ENCODE data around the gene LCE3A. TPM values are rescaled to one million over a fixed set of nuclear protein-coding genes. Genes with fewer than 3 reads are reported as not detected.

Gene LCE3A
- polyA plus RNA-seq, 2 of the 4 experiments (the other 2 are of a cell fraction) = not detected

DNA sequence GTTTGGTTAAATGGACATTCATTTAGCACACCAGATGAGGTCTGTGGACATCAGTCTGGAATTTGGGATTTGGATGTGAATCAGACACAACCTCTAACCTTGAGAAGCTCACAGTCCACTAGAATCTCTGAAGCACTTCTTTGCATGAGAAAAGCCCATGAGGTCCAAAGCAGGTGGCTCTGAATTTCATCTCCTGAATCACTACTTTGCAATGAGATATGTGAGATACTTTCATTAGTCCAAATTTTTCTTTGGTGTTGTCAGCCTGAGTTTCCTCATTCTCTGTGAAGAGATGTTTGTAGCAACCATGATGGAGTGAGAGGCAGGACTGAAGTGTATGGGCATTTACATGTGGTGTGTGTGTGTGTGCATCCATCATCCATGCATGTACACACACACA lies 23.8 kb upstream of the LCE3A start:
- POLR2A ChIA-PET = no interaction called here
- CTCF ChIA-PET = interaction anchor here (1.2 to 6.7 kb wide), 2 partner anchors 8 to 63 kb away, joined by 3 to 34 read pairs; no protein-coding TSS in a partner anchor
- H3K9me3 ChIP-seq = no peaks in the 10 kb centered on the region
- no peak overlapping the region for H3K4me2 ChIP-seq
- FAIRE-seq = no peak
- H3K4me1 ChIP-seq = no peaks in the 10 kb centered on the region
- H3K4me3 ChIP-seq = no peak overlapping the region
- TF ChIP-seq CHD4 (IDR thresholded peaks at IDR 0.05; ENCODE audit: borderline replicate concordance) (no peak), FOXS1 (CRISPR knock-in tag; IDR thresholded peaks at IDR 0.05) (no peak), FOSB (CRISPR knock-in tag; IDR thresholded peaks at IDR 0.05) (no peak)
- H3K27ac ChIP-seq = no peak overlapping the region
- no peak for DNase-seq (ENCODE audit: low read depth in 1 of 2, low spot score in 1 of 2)
- ATAC-seq = no peak

DNA sequence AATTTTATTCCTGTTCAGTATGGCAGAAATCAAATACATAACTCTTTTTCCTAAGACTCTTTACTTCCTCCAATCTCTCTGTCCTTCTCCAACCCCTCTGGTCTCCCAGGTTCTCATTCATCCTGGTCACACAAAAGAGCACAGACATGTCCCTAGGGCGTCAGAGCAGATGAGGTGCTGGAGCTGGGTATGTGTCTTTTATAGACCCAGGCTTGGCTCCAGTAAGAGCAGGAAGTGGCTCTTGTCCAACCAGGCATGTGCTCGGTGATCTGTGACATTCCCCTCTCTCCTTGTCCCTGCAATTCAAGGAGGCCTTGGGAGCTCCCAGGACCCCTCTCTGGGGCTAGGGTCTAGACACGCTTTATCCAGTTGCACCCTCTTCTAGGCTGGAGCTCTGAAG lies 22.2 kb upstream of the LCE3A start:
- WGBS (ENCODE audit: missing lambda C conversion rate) = 9% methylated on average over 3 of the region's 3 CpGs
- H3K9me3 ChIP-seq = no peaks in the 10 kb centered on the region
- ChIA-PET CTCF (interaction anchor here (0.9 to 6.7 kb wide), 3 partner anchors 9 to 22 kb away, joined by 3 to 34 read pairs (median 3); partner anchors contain the start of genes LCE2D and LCE3A), POLR2A (no interaction called here)
- no peak overlapping the region for H3K27ac ChIP-seq
- no peak overlapping the region for H3K4me2 ChIP-seq
- DNase-seq (ENCODE audit: low read depth in 1 of 2, low spot score in 1 of 2) (no peak), ATAC-seq (no peak), FAIRE-seq (no peak)
- TF ChIP-seq RARB (CRISPR knock-in tag; IDR thresholded peaks at IDR 0.05) (no peak), NFE2L2 (conservative IDR thresholded peaks at IDR 0.05; ENCODE audit: low read length) (no peak), MAZ (IDR thresholded peaks at IDR 0.05; ENCODE audit: borderline replicate concordance, low read depth, low read length) (no peak), HOXB5 (CRISPR knock-in tag; IDR thresholded peaks at IDR 0.05) (no peak), CBX8 (IDR thresholded peaks at IDR 0.05) (no peak), TFCP2L1 (CRISPR knock-in tag; IDR thresholded peaks at IDR 0.05) (no peak), KDM1A (IDR thresholded peaks at IDR 0.05; ENCODE audit: low read depth) (no peak), EHMT2 (IDR thresholded peaks at IDR 0.05; ENCODE audit: low read depth) (no peak), CEBPB (IDR thresholded peaks at IDR 0.05) (no peak), NR3C1 (IDR thresholded peaks at IDR 0.05) (no peak), SMC3 (IDR thresholded peaks at IDR 0.05) (no peak), HDAC2 (IDR thresholded peaks at IDR 0.05) (no peak)
- TF ChIP-seq, protein P1, sequence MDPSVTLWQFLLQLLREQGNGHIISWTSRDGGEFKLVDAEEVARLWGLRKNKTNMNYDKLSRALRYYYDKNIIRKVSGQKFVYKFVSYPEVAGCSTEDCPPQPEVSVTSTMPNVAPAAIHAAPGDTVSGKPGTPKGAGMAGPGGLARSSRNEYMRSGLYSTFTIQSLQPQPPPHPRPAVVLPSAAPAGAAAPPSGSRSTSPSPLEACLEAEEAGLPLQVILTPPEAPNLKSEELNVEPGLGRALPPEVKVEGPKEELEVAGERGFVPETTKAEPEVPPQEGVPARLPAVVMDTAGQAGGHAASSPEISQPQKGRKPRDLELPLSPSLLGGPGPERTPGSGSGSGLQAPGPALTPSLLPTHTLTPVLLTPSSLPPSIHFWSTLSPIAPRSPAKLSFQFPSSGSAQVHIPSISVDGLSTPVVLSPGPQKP (IDR thresholded peaks at IDR 0.05; ENCODE audit: low read depth, low read length) = no peak
- TF ChIP-seq, protein P2, sequence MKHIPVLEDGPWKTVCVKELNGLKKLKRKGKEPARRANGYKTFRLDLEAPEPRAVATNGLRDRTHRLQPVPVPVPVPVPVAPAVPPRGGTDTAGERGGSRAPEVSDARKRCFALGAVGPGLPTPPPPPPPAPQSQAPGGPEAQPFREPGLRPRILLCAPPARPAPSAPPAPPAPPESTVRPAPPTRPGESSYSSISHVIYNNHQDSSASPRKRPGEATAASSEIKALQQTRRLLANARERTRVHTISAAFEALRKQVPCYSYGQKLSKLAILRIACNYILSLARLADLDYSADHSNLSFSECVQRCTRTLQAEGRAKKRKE (CRISPR knock-in tag; IDR thresholded peaks at IDR 0.05; ENCODE audit: low read depth) = no peak
- TF ChIP-seq, protein P3, sequence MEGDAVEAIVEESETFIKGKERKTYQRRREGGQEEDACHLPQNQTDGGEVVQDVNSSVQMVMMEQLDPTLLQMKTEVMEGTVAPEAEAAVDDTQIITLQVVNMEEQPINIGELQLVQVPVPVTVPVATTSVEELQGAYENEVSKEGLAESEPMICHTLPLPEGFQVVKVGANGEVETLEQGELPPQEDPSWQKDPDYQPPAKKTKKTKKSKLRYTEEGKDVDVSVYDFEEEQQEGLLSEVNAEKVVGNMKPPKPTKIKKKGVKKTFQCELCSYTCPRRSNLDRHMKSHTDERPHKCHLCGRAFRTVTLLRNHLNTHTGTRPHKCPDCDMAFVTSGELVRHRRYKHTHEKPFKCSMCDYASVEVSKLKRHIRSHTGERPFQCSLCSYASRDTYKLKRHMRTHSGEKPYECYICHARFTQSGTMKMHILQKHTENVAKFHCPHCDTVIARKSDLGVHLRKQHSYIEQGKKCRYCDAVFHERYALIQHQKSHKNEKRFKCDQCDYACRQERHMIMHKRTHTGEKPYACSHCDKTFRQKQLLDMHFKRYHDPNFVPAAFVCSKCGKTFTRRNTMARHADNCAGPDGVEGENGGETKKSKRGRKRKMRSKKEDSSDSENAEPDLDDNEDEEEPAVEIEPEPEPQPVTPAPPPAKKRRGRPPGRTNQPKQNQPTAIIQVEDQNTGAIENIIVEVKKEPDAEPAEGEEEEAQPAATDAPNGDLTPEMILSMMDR (IDR thresholded peaks at IDR 0.05) = no peak
- no peak overlapping the region for H3K4me3 ChIP-seq
- H3K4me1 ChIP-seq = no peaks in the 10 kb centered on the region

DNA sequence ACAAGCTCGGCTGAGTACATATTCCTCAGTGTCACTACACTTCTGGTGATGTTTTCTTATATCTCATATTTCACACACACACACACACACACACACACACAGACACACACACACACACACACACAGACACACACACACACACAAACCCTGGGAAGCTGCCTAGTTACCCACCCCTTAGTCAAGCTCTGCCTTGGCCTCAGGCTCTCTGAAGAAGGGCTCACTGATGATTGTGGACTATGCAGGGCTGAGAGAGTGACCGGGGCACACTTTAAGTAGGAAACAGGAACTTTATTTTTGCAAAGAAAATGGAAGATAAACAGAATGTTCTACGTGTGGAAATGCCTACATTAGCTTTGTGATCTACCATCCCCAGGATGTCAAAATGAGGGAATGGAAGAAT lies 21.0 kb upstream of the LCE3A start:
- ChIA-PET POLR2A (no interaction called here), CTCF (interaction anchor here (1.5 to 6.7 kb wide), 3 partner anchors 11 to 146 kb away, joined by 3 to 34 read pairs (median 4); no protein-coding TSS in a partner anchor)
- Histone ChIP-seq H3K4me1 (no peaks in the 10 kb centered on the region), H3K4me2 (no peak overlapping the region), H3K27ac (no peak overlapping the region), H3K4me3 (no peak overlapping the region), H3K9me3 (no peaks in the 10 kb centered on the region)
- FAIRE-seq (no peak), DNase-seq (ENCODE audit: low read depth in 1 of 2, low spot score in 1 of 2) (no peak), ATAC-seq (no peak)
- TF ChIP-seq HOXA7 (CRISPR knock-in tag; IDR thresholded peaks at IDR 0.05) (no peak), HOXB5 (CRISPR knock-in tag; IDR thresholded peaks at IDR 0.05) (no peak), RARB (CRISPR knock-in tag; IDR thresholded peaks at IDR 0.05) (no peak), KDM1A (IDR thresholded peaks at IDR 0.05; ENCODE audit: low read depth) (no peak), HEYL (CRISPR knock-in tag; IDR thresholded peaks at IDR 0.05) (no peak), FOSB (CRISPR knock-in tag; IDR thresholded peaks at IDR 0.05) (no peak), RCOR1 (IDR thresholded peaks at IDR 0.05; ENCODE audit: low read depth, low read length) (no peak), GATA3 (IDR thresholded peaks at IDR 0.05; ENCODE audit: borderline replicate concordance) (no peak), MAFK (IDR thresholded peaks at IDR 0.05; ENCODE audit: partially characterized antibody) (no peak), POLR2AphosphoS2 (conservative IDR thresholded peaks at IDR 0.05; ENCODE audit: low read length) (no peak), ZSCAN20 (CRISPR knock-in tag; IDR thresholded peaks at IDR 0.05) (no peak), EP300 (IDR thresholded peaks at IDR 0.05) (no peak)
- TF ChIP-seq, protein P1 (IDR thresholded peaks at IDR 0.05; ENCODE audit: low read depth, low read length) = no peak
- WGBS (ENCODE audit: missing lambda C conversion rate) = 5% methylated on average over 3 of the region's 3 CpGs
